ENCODE results near the gene MYH9. TPM values are rescaled to one million over a fixed set of nuclear protein-coding genes. Genes with fewer than 3 reads are reported as not detected.
"Not testable (repeated sequence)": the region's sequence is repeated elsewhere in the genome, so short reads cannot be mapped to it uniquely, and the experiment has no call there.

Gene MYH9
- 100 to 1,000 TPM; 831 to 938 TPM for total RNA-seq
- long read RNA-seq, donor 1, full-length matches to known transcripts: 26 of 255 reads
- long read RNA-seq, donor 1, partial matches to known transcripts: 184 of 255 reads
- long read RNA-seq, donor 1, other reads (novel, unspliced or antisense): 45 of 255 reads
- long read RNA-seq, donor 2, partial matches to known transcripts: 433 of 457 reads
- long read RNA-seq, donor 2, other reads (novel, unspliced or antisense): 24 of 457 reads

DNA sequence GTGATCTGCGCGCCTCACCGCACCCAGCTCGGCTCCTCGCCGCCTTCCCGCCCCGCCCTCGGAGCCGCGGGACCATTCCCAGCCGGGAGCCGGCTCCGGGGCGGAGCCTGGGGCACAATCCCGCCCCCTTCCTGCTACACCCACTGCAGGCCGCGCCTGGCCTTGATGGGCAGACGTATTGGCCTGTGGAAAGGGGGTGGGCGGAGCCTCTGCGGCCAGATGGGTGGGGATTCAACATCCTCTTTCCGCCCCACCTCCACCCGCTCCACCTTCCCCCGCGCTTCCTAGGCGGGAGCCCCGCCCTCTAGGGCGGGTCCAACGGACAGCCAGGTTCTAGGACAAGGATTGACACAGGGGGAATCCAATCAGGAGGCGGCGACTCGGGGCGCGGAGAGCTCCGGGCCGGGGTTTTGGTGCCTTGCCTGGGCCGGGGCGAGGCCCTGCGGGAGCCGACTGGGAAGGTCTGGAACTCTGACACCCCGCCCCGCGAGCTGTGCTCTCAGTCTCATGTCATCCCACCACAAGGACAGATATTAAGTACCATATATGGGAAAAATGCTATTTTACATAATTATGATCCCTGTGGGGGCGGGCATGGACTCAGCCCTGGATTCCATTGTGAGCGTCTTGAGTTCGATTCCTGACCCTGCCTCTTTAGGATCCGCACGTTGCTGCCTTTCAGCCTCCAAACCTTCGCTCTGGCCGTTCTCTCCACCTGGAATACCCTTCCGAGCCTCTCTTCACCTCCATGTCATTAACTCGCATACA is at the start of gene MYH9:
TSS of gene MYH9 (minus strand) at position 9 of the 768 bp plus-strand sequence. CDS start 38,731 bp downstream, outside the sequence.
- DNase-seq (ENCODE audit: low spot score): peak; percentile 100
- intact Hi-C loops (cut with DNase I): loop anchor here (2.0 to 5.0 kb wide), 3 partner anchors 61 to 79 kb away; no protein-coding TSS in a partner anchor

DNA sequence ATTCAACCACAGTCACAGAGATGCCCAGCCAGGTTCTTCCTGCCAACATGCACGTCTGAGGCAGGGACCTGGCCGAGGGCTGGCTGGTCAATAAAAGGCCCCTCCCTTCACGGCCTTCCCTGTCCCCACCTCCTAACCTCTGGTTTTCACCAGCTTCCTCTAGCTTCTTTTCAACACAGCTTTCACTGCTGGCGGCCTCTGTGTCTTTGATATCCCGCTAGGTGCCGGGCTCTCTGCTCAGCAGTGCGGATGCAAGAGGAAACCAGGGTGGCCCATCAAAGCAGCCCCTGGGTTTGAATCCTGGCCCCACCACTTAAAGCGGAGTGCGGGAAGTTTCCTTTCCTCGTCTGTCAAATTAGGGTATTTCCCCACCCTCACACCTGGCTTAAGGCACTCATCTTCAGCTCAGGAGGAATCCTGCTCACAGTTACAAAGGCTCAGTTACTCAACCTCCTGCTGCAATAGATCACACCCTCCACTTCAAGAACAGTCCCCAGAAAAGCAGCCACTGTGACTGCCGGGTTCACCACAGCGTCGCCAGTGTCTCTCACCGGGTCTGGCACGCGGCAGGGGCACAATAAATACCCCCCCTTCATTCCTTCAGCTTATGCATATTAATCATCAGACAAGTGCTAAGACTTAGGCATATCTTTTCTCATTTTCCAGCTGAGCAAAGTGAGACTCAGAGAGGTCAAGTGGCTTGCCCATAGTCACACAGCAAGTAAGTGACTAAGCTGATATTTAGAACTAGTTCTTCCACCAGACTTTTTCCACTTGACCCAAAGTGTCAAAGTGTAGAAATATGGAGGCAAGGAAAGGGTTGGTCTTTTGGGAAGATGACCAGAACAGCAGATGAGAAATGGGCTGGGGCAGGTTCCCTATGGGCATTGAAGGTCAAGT is 48.0 kb upstream of the MYH9 start:
- no peak for DNase-seq (ENCODE audit: low spot score)
- intact Hi-C loops (cut with DNase I): loop anchor here in 1 of 2 donors (2.0 kb wide), 1 partner anchor 35 kb away; no protein-coding TSS in a partner anchor

DNA sequence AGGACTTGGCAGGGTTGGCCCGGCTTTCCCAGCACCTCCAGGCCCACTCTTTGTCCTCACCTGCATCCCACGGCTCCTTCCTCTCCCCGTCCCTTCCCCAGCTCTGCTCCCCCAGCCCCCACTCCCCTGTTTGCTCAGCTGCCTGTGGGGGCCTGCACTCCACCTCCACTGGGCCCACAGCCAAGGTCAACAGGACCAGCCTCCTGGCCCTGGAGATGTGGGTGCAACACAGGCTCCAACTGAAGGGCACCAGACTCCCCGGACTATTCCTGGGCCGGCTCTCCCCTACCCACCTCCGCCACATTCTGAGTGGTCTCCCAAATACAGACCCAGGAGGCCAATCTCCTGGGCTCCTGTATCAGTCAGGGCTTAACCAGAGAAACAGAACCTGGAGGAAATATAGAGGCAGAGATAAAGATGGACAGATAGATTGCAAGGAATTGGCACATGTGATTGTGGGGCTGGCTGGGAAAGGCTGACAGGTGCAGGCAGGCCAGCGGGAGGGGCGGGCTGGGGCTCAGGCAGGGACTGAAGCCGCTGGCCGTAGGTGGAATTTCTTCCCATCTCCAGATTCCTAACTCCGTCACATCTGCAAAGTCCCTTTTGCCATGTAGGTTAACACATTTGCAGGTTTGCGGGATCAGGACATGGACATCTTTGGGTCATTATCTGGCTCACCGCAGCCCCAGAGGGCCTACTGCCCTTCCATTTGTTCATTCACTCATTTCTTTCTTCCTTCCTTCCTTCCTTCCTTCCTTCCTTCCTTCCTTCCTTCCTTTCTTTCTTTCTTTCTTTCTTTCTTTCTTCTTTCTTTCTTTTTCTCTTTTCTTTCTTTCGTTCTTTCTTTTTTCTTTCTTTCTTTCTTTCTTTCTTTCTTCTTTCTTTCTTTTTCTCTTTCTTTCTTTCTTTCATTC is 45.8 kb upstream of the MYH9 start:
- no peak for DNase-seq (ENCODE audit: low spot score)
- intact Hi-C loops (cut with DNase I): loop anchor here in 1 of 2 donors (2.0 kb wide), 1 partner anchor 33 kb away; no protein-coding TSS in a partner anchor

DNA sequence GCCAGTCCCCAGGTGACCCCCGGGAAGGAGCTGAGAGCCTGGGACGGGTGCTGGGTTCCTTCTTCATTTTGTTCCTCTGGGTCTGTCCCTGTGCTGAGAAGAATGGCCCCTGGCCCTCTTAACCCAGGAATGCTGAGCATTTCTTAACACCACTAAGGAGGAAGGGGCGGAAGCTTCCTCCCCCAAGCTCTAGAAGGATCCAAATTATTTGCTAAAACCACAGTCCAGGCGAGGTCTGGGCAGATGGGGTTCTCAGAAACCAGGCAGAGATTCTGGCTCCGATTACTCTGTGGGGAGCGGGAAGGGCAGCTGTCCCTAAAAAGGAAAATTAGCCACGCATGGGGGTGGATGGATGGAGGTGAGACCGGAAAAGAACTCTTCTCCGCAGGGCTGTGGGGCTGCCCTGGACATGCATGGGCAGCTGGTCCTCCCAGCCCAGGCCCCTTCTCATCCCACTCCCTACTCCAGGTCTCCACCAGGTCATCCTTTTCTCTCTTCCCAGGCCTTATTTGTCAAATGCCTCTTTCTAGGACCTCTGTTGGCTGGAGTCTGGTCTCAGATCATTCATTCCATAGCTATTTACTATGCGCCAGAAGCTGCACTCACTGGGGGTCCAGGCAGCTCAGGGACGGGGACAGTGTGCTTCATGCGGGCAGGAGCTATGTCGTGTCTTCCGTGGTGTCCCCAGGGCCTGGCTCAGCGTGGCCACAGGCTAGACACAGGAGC is 45.0 kb upstream of the MYH9 start:
- intact Hi-C loops (cut with DNase I): no loop called here
- DNase-seq (ENCODE audit: low spot score): no peak

DNA sequence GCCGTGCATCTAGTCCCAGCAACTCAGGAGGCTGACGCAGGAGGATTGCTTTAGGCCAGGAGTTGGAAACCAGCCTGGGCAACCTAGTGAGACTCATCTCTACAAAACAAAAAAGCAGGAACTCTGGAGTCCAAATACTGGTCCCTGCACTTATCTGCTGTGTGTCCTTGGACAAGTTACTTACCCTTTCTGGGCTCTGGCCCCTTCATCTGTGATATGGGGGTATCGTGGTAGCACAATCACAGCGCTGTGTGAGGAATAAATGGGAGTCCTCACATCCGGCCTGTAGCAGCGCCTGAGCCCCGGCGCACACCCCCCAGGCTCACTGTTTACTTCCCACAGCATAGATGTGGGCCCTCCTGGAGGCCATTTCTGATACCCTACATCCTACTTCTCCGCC is 44.2 kb upstream of the MYH9 start:
- intact Hi-C loops (cut with DNase I): no loop called here
- DNase-seq (ENCODE audit: low spot score): no peak

DNA sequence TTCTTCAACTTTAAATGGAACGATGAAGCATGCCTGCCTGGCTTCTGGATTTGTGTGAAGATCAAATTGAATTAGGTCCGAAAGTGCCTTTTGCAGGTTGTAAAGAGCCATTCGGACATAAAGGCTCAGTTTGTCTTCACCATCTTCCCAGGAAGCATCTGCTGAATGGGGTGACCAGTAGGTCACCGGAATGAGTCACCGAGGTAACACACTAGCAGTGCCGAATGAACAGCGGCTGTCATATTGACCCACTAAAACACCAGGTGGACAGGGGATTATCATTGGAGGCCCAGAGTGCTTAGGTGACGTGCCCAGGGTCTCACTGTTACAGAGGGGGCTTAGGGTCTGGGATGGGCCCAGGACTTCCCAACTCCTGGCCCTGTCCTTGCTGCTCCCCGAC is 43.1 kb upstream of the MYH9 start:
- no peak for DNase-seq (ENCODE audit: low spot score)
- intact Hi-C loops (cut with DNase I): no loop called here

DNA sequence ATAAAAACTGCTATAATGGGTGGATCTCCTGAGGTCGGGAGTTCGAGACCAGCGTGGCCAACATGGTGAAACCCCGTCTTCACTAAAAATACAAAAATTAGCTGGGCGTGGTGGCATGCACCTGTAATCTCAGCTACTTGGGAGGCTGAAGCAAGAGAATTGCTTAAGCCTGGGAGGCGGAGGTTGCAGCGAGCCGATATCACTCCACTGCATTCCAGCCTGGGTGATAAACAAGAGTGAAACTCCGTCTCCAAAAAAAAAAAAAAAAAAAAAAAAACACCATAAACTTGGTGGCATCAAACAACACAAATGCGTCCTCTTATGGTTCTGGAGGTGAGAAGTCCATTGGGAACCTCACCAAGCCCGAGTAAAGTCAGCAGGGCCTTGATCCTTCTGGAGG is 40.2 kb upstream of the MYH9 start:
- intact Hi-C loops (cut with DNase I); DNase-seq (ENCODE audit: low spot score): not testable (repeated sequence)

DNA sequence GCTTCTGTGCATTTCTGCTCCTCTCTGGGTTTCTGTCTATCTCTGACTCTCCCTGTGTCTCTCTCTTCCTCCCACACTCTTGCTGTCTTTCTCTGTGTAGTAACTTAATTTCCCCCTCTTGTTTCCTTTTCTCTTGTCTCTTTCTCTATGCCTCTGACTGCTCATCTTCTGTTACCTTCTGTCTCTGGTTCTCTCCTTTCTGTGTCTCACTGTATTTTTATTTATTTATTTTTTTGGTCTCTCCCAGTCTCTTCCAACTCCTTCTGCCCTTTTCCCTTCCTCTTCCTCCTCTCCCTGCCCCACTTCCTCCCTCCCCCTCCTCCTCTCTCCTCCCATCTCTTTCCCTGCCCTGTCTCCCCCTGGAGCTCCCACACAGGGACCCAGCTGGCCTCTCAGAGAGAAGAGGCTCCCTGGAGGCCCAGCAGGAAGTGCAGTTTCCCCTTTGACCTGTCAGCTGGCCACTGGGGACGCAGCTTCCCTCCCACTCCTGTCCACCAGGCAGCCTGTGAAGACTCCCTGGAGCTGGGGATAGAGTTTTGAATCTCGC is 38.3 kb upstream of the MYH9 start:
- intact Hi-C loops (cut with DNase I): loop anchor here in 1 of 2 donors (1.0 kb wide), 1 partner anchor 18 kb away; no protein-coding TSS in a partner anchor
- no peak for DNase-seq (ENCODE audit: low spot score)

DNA sequence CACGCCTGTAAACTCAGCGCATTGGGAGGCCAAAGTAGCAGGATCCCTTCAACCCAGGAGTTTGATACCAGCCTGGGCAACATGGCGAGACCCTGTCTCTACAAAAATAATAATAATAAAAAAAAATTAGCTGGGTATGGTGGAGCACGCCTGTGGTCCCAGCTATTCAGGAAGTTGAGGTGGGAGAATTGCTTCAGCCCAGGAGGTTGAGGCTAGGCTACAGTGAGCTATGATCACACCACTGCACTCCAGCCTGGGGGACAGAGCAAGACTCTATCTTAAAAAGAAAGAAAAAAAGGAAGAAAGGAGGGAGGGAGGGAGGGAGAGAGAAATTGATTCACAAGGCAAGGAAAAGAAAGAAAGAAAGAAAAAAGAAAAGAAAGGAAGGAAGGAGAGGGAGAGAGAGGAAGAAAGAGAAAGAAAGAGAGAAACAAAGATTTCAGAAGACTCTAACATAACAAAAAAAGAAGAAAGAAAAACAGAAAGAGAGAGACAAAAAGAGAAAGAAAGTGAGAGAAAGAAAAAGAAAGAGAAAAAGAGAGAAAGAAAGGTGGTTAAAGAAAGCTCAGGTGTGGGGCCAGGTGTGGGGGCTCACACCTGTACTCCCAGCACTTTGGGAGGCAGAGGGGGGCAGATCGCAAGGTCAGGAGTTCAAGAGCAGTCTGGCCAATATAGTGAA is 37.3 kb upstream of the MYH9 start:
- DNase-seq (ENCODE audit: low spot score): no peak
- intact Hi-C loops (cut with DNase I): loop anchor here in 1 of 2 donors (1.0 to 5.0 kb wide), 2 partner anchors 19 to 343 kb away; no protein-coding TSS in a partner anchor

DNA sequence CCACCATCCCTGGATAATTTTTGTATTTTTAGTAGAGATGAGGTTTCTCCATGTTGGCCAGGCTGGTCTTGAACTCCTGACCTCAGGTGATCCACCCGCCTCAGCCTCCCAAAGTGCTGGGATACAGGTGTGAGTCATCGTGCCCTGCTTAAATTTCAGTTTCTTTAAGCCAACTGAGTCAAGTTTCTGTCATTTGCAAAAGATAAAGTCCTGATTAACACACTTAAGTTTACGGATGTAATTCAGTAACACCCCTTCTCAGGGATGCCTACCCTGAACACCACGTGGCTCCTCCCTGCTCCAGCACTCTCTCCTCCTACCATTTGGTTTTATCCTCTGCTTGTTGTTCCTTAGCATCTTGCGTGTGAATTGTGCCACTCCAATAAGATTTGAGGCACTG is 36.7 kb upstream of the MYH9 start:
- intact Hi-C loops (cut with DNase I): loop anchor here in 1 of 2 donors (5.0 kb wide), 1 partner anchor 342 kb away; no protein-coding TSS in a partner anchor
- DNase-seq (ENCODE audit: low spot score): not testable (repeated sequence)

DNA sequence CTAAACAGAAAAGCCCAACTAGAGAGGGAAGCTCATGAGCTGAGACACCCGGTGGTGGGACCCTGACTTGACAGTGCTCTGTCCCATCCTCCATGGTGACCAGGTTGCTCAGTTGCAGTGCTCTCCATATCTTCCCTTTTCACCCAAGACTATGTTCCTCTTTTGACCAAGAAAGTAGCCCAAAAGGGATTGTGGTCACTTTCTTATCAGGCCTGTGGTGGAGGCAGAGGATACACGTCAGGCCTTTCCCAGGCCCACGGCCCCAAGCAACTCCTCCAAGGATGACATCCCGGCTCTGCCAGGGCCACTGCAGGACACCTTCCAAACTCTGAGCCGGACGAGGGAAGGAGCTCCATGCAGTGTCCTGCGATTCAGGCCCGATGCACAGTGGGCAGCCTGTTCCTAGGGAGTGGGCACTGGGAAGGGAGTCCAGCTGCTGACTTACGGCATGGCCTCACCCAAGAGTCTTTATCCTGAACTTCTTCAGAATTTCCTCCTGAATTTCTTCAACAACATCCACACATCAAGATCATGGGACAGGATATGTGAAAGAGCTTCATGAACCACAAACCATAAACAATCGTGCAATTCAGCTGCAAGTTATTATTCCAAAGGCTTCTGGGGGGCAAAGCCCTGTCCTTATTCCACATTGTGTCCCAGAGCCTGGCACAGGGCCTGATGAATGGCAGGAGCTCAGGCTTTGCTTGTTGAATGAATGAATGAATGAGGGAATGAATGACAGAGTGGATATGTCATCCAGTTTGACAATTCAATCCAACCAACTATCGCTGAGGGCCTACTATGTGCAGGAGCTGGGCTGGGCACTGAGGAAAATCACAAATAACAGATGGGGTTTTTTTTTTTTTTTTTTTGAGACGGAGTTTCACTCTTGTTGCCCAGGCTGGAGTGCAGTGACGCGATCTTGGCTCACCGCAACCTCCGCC is 36.0 kb upstream of the MYH9 start:
- DNase-seq (ENCODE audit: low spot score): no peak
- intact Hi-C loops (cut with DNase I): loop anchor here in 1 of 2 donors (5.0 kb wide), 1 partner anchor 341 kb away; no protein-coding TSS in a partner anchor

DNA sequence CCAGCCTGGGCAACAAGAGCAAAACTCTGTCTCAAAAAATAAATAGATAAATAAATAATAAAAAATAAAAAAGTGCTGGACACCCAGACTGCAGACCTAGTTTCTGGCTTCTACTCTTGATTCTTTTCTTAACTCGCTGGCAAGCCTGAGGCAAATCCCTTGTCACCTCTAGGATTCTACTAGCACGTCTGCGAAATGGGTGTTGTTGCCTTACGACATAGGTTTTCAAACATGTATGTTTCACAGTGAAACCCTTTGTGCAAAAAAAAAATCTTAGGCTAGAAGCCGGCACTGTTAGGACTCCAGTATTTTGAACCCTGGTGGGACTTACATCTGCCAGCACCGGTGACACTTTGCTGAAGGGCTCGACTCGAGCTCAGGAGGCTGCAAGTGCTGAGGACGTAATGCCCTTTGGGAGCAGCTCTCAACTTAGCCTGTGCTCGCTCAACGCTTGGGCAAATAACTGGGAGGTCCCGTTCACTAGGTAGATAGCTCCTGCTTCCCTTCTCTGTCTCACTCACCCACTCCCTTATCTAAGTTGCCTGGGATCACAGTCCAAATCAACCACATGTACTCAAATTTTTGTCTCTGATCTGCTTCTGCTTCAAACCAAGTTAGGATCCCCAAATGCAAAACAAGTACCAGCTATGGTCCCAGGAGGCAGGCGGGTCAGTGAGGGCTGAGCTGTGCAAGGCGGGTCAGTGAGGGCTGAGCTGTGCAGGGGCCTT is 34.7 kb upstream of the MYH9 start:
- intact Hi-C loops (cut with DNase I): loop anchor here in 1 of 2 donors (5.0 kb wide), 1 partner anchor 340 kb away; no protein-coding TSS in a partner anchor
- DNase-seq (ENCODE audit: low spot score): no peak

DNA sequence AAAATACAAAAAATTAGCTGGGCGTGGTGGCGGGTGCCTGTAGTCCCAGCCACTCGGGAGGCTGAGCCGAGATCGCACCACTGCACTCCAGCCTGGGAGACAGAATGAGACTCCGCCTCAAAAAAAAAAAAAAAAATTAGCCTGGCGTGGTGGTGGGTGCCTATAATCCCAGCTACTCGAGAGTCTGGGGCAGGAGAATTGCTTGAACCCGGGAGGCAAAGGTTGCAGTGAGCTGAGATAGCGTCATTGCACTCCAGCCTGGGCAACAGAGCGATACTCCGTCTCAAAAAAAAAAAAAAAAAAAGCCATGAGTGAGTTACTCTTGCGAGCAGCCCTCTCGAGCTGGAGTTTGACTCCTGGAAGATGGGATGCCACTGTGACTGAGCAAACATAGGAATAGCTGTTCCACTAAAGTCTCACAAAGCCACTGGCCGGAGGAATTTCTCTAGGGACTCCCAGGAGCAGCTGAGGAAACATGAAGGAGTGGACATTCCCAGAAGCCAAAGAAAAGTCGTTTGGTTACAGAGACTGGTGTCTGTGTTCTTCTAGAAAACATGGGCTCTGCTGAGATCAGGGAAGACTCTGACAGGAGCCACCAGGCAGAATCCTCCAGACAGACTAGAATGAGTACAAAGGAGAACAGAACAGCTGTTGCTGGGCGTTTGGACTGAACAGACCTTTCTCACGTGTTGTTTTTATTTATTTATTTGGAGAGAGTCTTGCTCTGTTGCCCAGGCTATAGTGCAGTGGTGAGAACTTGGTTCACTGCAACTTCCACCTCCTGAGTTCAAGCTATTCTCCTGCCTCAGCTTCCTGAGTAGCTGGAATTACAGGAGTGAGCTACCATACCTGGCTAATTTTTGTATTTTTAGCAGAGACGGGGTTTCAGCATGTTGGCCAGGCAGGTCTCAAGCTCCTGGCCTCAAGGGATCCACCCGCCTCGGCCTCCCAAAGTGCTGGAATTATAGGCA is 32.4 kb upstream of the MYH9 start:
- intact Hi-C loops (cut with DNase I): loop anchor here in 1 of 2 donors (5.0 kb wide), 1 partner anchor 338 kb away; no protein-coding TSS in a partner anchor
- DNase-seq (ENCODE audit: low spot score): no peak

Measured in posterior vena cava (tissue), 2 donors.